ENCODE data around the gene POLD2. TPM values are rescaled to one million over a fixed set of nuclear protein-coding genes. Genes with fewer than 3 reads are reported as not detected.
A peak's percentile ranks its signal among the peaks of the same experiment; 100 is the strongest.

Gene POLD2
- total RNA-seq, 4 donors from 2014 or later, result 58.7 to 80.5 (median 66.1) TPM

DNA sequence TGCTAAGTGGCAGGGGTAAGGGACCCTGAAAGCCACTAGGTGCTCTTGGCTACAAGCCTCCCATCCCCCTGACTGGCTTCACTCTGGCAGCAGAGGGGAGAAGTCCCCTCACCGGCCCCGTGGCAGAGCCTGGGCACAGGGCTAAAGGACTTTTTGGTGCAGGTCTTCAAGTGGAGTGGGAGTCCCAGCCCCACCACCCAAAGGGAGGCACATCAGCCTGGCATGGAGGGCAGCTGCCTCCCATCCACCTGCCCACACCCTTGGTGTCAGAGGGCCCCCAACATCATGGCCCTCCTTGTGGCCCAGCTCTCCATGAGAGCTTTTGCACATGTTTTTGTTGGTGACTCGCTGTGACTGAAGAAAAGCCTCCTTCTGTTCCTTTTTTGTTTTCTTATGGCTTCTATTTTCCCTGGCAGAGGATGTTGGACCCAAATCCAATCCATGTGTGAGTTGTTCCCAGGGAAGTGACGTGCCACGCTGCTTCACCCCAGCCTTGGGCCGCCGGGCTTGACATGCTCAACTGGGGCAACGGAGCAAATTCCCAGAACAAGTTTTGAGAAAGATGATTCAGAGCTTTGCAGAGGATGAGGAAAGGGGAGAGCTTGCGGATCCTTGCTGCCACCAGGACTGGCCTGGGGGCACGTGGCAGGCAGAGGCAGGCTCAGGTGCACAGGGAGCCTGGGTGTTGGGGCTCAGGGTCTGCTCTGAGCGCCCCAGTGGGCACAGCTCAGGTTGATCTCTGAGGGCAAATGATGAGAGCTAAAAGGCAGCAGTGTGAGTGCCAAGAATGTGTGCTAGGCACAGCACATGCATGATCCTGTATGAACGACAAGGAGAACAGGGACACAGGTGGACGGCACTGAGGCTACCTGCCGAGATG lies 21.1 kb downstream of the POLD2 start:
- no peaks in the 10 kb centered on the region for H3K9me3 ChIP-seq
- DNase-seq (ENCODE audit: low spot score in 2 of 2), result no peak
- H3K4me3 ChIP-seq, result no peak overlapping the region
- H3K36me3 ChIP-seq, result no peaks in the 10 kb centered on the region
- H3K27me3 ChIP-seq, result peaks cover 6% of the 10 kb centered on the region
- 44% methylated on average over 14 of the region's 14 CpGs for WGBS
- H3K27ac ChIP-seq, result peak overlapping the region; percentile 92
- peak in 1 of 3 donors; percentile 7 for TF ChIP-seq POLR2AphosphoS5 (IDR thresholded peaks at IDR 0.05)
- TF ChIP-seq, protein P1, sequence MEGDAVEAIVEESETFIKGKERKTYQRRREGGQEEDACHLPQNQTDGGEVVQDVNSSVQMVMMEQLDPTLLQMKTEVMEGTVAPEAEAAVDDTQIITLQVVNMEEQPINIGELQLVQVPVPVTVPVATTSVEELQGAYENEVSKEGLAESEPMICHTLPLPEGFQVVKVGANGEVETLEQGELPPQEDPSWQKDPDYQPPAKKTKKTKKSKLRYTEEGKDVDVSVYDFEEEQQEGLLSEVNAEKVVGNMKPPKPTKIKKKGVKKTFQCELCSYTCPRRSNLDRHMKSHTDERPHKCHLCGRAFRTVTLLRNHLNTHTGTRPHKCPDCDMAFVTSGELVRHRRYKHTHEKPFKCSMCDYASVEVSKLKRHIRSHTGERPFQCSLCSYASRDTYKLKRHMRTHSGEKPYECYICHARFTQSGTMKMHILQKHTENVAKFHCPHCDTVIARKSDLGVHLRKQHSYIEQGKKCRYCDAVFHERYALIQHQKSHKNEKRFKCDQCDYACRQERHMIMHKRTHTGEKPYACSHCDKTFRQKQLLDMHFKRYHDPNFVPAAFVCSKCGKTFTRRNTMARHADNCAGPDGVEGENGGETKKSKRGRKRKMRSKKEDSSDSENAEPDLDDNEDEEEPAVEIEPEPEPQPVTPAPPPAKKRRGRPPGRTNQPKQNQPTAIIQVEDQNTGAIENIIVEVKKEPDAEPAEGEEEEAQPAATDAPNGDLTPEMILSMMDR (IDR thresholded peaks at IDR 0.05), result no peak
- TF ChIP-seq EP300 (IDR thresholded peaks at IDR 0.05), result no peak
- no peak for TF ChIP-seq POLR2A (IDR thresholded peaks at IDR 0.05)
- H3K4me1 ChIP-seq, result peaks cover 50% of the 10 kb centered on the region

DNA sequence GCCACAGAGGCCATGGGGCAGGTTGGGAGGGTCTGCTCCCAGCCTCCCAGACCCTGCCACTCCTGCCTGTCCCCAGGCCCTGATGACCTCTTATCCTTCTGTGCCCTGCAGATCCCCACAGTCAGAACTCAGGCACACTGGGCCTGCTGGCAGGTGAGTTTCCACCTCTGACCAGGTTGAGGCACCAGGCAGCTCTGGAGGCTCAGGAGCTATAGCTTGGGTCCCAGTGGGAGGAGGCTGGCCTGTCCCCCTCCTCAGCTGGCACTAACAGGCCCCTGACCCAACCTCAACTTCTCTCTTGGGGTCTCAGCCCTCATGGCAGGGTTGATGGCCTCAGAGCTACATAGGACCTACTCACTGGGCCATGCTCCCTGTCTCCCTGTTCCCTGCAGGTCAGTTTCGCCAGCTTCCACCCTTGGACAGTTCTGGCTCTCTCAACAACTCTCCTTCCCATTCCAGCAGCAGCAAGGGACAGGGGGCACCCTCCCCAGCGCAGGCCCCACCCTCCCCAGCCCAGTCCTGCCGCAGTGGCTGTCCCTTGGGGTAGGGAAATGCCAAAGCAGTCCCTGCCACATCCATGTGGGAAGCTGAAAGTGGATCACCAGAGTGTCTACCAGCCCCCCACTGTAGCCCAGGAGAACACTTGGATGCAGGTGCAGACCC lies 21.9 kb downstream of the POLD2 start:
- H3K4me1 ChIP-seq, result peaks cover 43% of the 10 kb centered on the region
- H3K9me3 ChIP-seq, result no peaks in the 10 kb centered on the region
- H3K36me3 ChIP-seq, result no peaks in the 10 kb centered on the region
- 70% methylated on average over 3 of the region's 3 CpGs for WGBS
- DNase-seq (ENCODE audit: low spot score in 2 of 2), result no peak
- TF ChIP-seq, protein P1 (IDR thresholded peaks at IDR 0.05), result no peak
- TF ChIP-seq POLR2AphosphoS5 (IDR thresholded peaks at IDR 0.05) (no peak), POLR2A (IDR thresholded peaks at IDR 0.05) (no peak), EP300 (IDR thresholded peaks at IDR 0.05) (no peak)
- no peak overlapping the region for H3K4me3 ChIP-seq
- peaks cover 6% of the 10 kb centered on the region for H3K27me3 ChIP-seq
- peak overlapping the region; percentile 69 for H3K27ac ChIP-seq

DNA sequence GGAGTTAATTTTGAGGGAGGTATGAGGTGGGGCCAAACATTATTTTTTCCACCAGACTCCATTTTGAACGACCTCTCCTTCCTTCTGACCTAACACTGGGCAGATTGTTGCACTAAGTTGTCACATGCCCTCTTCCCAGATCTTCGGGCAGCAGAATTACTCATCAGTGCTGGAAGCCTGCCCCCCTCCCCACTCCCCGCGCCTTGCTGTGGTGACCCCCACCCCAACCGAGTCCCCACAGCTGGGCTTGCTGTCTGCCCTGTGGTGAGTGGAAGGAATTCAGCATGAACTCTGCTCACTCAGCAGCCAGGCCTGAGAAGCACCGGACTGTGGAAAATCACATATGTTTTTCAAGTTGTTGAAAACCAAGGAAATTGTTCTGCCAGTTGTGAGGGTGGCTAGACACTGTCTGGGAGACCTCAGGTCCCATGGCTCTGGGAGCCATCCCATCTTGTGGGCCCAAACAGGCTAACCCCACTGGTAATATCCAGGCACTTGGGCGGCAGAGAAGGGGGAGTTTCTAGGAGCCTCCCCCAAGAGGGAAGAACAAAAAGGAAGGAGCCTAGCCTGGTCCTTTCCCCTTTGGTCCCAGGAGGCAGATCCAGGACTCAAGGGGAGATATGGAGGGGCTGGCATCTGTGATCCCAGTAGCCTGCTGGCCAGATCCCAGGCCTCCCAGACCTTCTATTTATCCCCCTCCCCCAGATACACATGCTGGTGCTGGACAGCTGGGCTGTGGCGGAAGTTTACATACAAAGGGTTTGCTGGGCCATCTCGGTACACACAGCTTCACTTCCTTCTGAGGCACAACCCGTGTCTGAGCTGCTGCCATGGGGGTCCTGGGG lies 22.7 kb downstream of the POLD2 start:
- Histone ChIP-seq H3K4me1 (peaks cover 43% of the 10 kb centered on the region), H3K36me3 (no peaks in the 10 kb centered on the region), H3K27ac (peak overlapping the region; percentile 69), H3K27me3 (peaks cover 6% of the 10 kb centered on the region), H3K4me3 (no peak overlapping the region), H3K9me3 (no peaks in the 10 kb centered on the region)
- DNase-seq (ENCODE audit: low spot score in 2 of 2), result no peak
- no peak for TF ChIP-seq POLR2AphosphoS5 (IDR thresholded peaks at IDR 0.05)
- 60% methylated on average over 10 of the region's 10 CpGs for WGBS

DNA sequence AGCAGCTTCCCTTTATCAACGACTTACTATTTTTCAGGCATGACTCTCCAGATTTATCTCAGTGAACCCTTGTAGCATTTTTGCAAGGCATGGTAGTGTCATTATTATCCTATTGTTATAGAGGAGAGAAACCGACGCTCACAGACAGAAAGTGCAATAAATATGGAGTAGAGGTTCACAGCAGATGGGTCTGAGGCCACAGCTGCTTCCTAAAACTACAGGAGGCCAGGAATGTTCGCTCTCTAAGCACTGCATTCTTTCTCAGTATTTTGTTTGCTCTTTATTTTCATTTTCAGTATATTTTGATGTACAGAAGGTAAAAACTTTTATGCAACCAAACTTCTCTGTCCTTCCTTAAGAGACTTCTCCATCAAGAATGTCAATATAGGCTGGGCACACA lies 23.7 kb downstream of the POLD2 start:
- TF ChIP-seq POLR2AphosphoS5 (IDR thresholded peaks at IDR 0.05), result no peak
- no peak for TF ChIP-seq EP300 (IDR thresholded peaks at IDR 0.05)
- TF ChIP-seq, protein P1 (IDR thresholded peaks at IDR 0.05), result no peak
- TF ChIP-seq POLR2A (IDR thresholded peaks at IDR 0.05), result no peak
- Histone ChIP-seq H3K4me1 (peaks cover 45% of the 10 kb centered on the region), H3K27me3 (peaks cover 5% of the 10 kb centered on the region), H3K36me3 (no peaks in the 10 kb centered on the region), H3K9me3 (no peaks in the 10 kb centered on the region), H3K4me3 (no peak overlapping the region), H3K27ac (no peak overlapping the region)
- DNase-seq (ENCODE audit: low spot score in 2 of 2), result no peak
- 68% methylated on average over 4 of the region's 4 CpGs for WGBS

DNA sequence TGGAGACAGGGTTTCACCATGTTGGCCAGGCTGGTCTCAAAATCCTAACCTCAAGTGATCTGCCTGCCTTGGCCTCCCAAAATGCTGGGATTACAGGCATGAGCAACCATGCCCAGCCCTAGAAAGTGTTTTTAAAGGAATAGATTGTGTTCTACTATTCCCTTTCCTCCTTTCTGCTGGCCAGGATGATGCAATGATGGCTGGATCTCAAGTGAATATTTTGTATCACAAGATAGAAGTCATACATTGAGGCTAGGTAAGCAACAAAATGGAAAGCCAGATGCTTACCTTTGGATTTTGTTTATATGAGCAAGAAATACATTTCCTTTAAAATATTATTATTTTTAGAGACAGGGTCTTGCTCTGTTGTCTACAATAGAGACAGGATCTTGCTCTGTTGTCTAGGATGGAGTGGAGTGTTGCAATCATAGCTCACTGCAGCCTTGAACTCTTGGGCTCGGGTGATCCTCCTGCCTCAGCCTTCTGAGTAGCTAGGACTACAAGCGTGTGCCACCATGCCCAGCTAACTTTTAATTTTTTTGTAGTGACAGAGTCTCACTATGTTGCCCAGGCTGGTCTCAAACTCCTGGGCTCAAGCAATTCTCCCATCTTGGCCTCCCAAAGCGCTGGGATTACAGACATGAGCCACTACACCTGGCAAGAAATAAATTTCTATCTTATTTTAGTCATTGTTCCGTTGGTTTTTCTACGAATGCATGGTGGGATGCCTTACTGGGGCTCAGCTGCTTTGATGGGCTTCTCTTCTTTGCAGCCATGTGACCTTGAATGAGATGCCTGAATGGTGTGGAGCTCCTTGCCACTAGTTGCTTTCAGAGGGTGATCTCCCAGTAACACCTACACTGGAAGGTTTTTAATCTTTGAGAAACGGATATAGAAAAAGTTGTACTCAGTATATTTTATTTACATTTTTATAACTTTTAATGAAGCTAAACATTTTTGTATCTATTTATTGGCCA lies 25.0 kb downstream of the POLD2 start:
- Histone ChIP-seq H3K36me3 (no peaks in the 10 kb centered on the region), H3K4me3 (no peak overlapping the region), H3K27me3 (no peaks in the 10 kb centered on the region), H3K4me1 (peaks cover 38% of the 10 kb centered on the region), H3K9me3 (no peaks in the 10 kb centered on the region), H3K27ac (no peak overlapping the region)
- DNase-seq (ENCODE audit: low spot score in 2 of 2), result no peak
- WGBS, result 88% methylated on average over 6 of the region's 6 CpGs
- no peak for TF ChIP-seq POLR2AphosphoS5 (IDR thresholded peaks at IDR 0.05)
- TF ChIP-seq EP300 (IDR thresholded peaks at IDR 0.05), result no peak
- TF ChIP-seq, protein P1 (IDR thresholded peaks at IDR 0.05), result no peak

All from suprapubic skin (tissue), 4 donors.